ENCODE measurements around the gene ACKR2.

DNA sequence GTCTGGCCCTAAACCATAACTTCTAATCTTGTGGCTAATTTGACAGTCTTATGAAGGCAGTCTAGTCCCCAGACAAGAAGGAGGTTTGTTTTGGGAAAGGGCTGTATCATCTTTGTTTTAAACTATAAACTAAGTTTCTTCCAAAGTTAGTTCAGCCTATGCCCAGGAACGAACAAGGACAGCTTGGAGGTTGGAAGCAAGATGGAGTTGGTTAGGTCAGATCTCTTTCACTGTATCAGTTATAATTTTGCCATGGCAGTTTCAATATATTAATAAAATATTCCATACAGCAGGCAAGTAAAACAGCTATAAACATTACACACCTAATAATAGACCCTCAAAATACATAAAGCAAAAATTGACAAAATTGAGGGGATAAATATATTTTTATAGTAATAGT, 83.6 kb downstream of the ACKR2 start:
- TF ChIP-seq CTCF (IDR thresholded peaks at IDR 0.05; ENCODE audit: low read depth, low read length, poor library complexity, severe bottlenecking), result no peak
- TF ChIP-seq EZH2phosphoT487 (IDR thresholded peaks at IDR 0.05; ENCODE audit: borderline replicate concordance, low read length), result no peak

Data from DOHH2 (cell line).